Measurements from ENCODE around the gene UQCC3. TPM values are rescaled to one million over a fixed set of nuclear protein-coding genes. Genes with fewer than 3 reads are reported as not detected.

Gene UQCC3
- total RNA-seq, 1 donor = 6.8 TPM

GRCh38 chr11:62716206-62716605 is 44.7 kb downstream of the UQCC3 start:
- H3K4me3 ChIP-seq (ENCODE audit: low read depth, low read length) = no peak overlapping the region
- no peak for TF ChIP-seq CTCF (IDR thresholded peaks at IDR 0.05; ENCODE audit: insufficient read depth, low read length)
- DNase-seq (ENCODE audit: low read depth) = no peak

- TF ChIP-seq CTCF (IDR thresholded peaks at IDR 0.05; ENCODE audit: insufficient read depth, low read length) = no peak
- DNase-seq (ENCODE audit: low read depth) = no peak
- no peak overlapping the region for H3K4me3 ChIP-seq (ENCODE audit: low read depth, low read length)
Observed at GRCh38 chr11:62716816-62717215, 45.3 kb downstream of the UQCC3 start.

- H3K4me3 ChIP-seq (ENCODE audit: low read depth, low read length) = no peak overlapping the region
- no peak for TF ChIP-seq CTCF (IDR thresholded peaks at IDR 0.05; ENCODE audit: insufficient read depth, low read length)
- no peak for DNase-seq (ENCODE audit: low read depth)
Observed at GRCh38 chr11:62719302-62719978, 48.0 kb downstream of the UQCC3 start.

- peak; percentile 33 for DNase-seq (ENCODE audit: low read depth)
- peak; percentile 16 for TF ChIP-seq CTCF (IDR thresholded peaks at IDR 0.05; ENCODE audit: insufficient read depth, low read length)
- no peak overlapping the region for H3K4me3 ChIP-seq (ENCODE audit: low read depth, low read length)
Observed at GRCh38 chr11:62721994-62722393, 50.5 kb downstream of the UQCC3 start.

Small RNA genes lying within 50 kb of the gene (small RNA-seq; reads per million reads assigned to genes)
- not detected for gene SNORA57

Other genes starting within 250 kb of the UQCC3 start
- 737 and 1,851 TPM in 2 replicates for gene AHNAK, start 124.9 kb upstream of the UQCC3 start, total RNA-seq (ENCODE audit: low replicate concordance)
- gene EEF1G, start 97.8 kb upstream of the UQCC3 start, total RNA-seq (ENCODE audit: low replicate concordance) = 1,443 and 1,493 TPM in 2 replicates
- 4.5 and 9.4 TPM in 2 replicates for gene TUT1, start 80.2 kb upstream of the UQCC3 start, total RNA-seq (ENCODE audit: low replicate concordance)
- 46.2 and 110 TPM in 2 replicates for gene MTA2, start 69.8 kb upstream of the UQCC3 start, total RNA-seq (ENCODE audit: low replicate concordance)
- 22.3 and 61.7 TPM in 2 replicates for gene EML3, start 58.9 kb upstream of the UQCC3 start, total RNA-seq (ENCODE audit: low replicate concordance)
- gene ROM1, start 58.4 kb upstream of the UQCC3 start, total RNA-seq (ENCODE audit: low replicate concordance) = 4.6 and 26.4 TPM in 2 replicates
- 14.1 and 18.7 TPM in 2 replicates for gene B3GAT3, start 49.7 kb upstream of the UQCC3 start, total RNA-seq (ENCODE audit: low replicate concordance)
- gene GANAB, start 25.1 kb upstream of the UQCC3 start, total RNA-seq (ENCODE audit: low replicate concordance) = 203 and 208 TPM in 2 replicates
- gene INTS5, start 18.4 kb upstream of the UQCC3 start, total RNA-seq (ENCODE audit: low replicate concordance) = 20.9 and 21.8 TPM in 2 replicates
- gene C11orf98, start 6.5 kb upstream of the UQCC3 start, total RNA-seq (ENCODE audit: low replicate concordance) = 14.2 and 48.2 TPM in 2 replicates
- gene CSKMT, start 6.4 kb upstream of the UQCC3 start, total RNA-seq (ENCODE audit: low replicate concordance) = 9.8 and 10.8 TPM in 2 replicates
- 4.2 and 4.5 TPM in 2 replicates for gene LBHD1, start 594 bp downstream of the UQCC3 start, total RNA-seq (ENCODE audit: low replicate concordance)
- gene UBXN1, start 7.4 kb downstream of the UQCC3 start, total RNA-seq (ENCODE audit: low replicate concordance) = 70.7 and 840 TPM in 2 replicates
- 39.0 and 62.0 TPM in 2 replicates for gene LRRN4CL, start 17.9 kb downstream of the UQCC3 start, total RNA-seq (ENCODE audit: low replicate concordance)
- gene BSCL2, start 35.8 kb downstream of the UQCC3 start, total RNA-seq (ENCODE audit: low replicate concordance) = 34.4 and 43.5 TPM in 2 replicates
- not detected in 2 replicates for gene GNG3, start 36.0 kb downstream of the UQCC3 start, total RNA-seq (ENCODE audit: low replicate concordance)
- gene HNRNPUL2, start 55.8 kb downstream of the UQCC3 start, total RNA-seq (ENCODE audit: low replicate concordance) = 10.4 and 16.7 TPM in 2 replicates
- 20.3 and 40.1 TPM in 2 replicates for gene TTC9C, start 56.8 kb downstream of the UQCC3 start, total RNA-seq (ENCODE audit: low replicate concordance)
- 4.2 and 13.4 TPM in 2 replicates for gene ZBTB3, start 82.5 kb downstream of the UQCC3 start, total RNA-seq (ENCODE audit: low replicate concordance)
- gene POLR2G, start 89.9 kb downstream of the UQCC3 start, total RNA-seq (ENCODE audit: low replicate concordance) = 17.0 and 76.5 TPM in 2 replicates
- 15.6 and 42.9 TPM in 2 replicates for gene TAF6L, start 99.7 kb downstream of the UQCC3 start, total RNA-seq (ENCODE audit: low replicate concordance)
- gene TMEM179B, start 115.7 kb downstream of the UQCC3 start, total RNA-seq (ENCODE audit: low replicate concordance) = 39.4 and 54.7 TPM in 2 replicates
- 4.5 and 14.7 TPM in 2 replicates for gene TMEM223, start 120.3 kb downstream of the UQCC3 start, total RNA-seq (ENCODE audit: low replicate concordance)
- gene NXF1, start 133.8 kb downstream of the UQCC3 start, total RNA-seq (ENCODE audit: low replicate concordance) = 27.8 and 77.6 TPM in 2 replicates
- gene STX5, start 160.4 kb downstream of the UQCC3 start, total RNA-seq (ENCODE audit: low replicate concordance) = 20.4 and 42.8 TPM in 2 replicates
- gene TEX54, start 161.2 kb downstream of the UQCC3 start, total RNA-seq (ENCODE audit: low replicate concordance) = 0.54 TPM in 1 of 2 replicates, not detected in the other
- 29.5 and 29.8 TPM in 2 replicates for gene WDR74, start 167.9 kb downstream of the UQCC3 start, total RNA-seq (ENCODE audit: low replicate concordance)
- gene SLC3A2, start 209.2 kb downstream of the UQCC3 start, total RNA-seq (ENCODE audit: low replicate concordance) = 174 and 179 TPM in 2 replicates
- gene CHRM1, start 249.7 kb downstream of the UQCC3 start, total RNA-seq (ENCODE audit: low replicate concordance) = not detected in 2 replicates

All from fibroblast of the aortic adventitia (primary cell).